ENCODE data around the gene EIF4G2.
A peak's percentile ranks its signal among the peaks of the same experiment; 100 is the strongest.

EIF4G2 gene

DNA sequence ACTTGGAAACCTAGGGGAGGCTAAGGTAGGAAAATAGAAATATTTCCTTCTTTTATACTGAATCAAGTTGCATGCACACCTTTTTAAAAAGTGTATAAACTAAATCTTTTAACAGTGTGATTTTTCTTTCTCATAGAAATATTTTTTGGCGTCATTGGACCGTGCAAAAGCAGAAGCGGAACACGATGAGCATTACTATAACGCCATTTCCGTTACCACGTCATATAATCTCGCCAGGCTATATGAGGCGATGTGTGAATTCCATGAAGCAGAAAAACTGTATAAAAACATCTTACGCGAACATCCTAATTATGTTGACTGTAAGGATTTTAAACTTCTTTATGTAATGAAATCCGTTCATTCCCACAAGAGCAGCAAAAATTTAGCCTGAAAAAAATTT is 44.3 kb downstream of the EIF4G2 start:
- no peak for DNase-seq (ENCODE audit: low read depth in 2 of 2)
- TF ChIP-seq, protein P1, sequence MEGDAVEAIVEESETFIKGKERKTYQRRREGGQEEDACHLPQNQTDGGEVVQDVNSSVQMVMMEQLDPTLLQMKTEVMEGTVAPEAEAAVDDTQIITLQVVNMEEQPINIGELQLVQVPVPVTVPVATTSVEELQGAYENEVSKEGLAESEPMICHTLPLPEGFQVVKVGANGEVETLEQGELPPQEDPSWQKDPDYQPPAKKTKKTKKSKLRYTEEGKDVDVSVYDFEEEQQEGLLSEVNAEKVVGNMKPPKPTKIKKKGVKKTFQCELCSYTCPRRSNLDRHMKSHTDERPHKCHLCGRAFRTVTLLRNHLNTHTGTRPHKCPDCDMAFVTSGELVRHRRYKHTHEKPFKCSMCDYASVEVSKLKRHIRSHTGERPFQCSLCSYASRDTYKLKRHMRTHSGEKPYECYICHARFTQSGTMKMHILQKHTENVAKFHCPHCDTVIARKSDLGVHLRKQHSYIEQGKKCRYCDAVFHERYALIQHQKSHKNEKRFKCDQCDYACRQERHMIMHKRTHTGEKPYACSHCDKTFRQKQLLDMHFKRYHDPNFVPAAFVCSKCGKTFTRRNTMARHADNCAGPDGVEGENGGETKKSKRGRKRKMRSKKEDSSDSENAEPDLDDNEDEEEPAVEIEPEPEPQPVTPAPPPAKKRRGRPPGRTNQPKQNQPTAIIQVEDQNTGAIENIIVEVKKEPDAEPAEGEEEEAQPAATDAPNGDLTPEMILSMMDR (IDR thresholded peaks at IDR 0.05; ENCODE audit: low read depth, low read length), result no peak
- no peak overlapping the region for H3K4me3 ChIP-seq (replicated peaks in 1 of 2; ENCODE audit: low read depth in 2 of 2, low read length in 2 of 2)

DNA sequence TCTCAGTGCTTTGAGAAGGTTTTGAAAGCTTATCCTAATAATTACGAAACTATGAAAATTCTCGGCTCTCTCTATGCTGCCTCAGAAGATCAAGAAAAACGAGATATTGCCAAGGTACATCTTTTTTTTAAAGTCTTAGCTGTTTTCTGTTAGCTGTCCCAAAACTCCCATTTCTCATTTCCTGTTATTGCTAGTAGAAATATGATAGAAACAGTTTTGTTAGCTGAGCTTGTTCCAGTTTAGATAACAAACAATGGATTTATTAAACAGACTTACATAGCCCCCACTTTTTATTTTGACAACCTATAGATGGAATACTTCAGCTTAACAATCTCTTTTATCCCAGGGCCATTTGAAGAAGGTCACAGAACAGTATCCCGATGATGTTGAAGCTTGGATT is 45.0 kb downstream of the EIF4G2 start:
- peak in 1 of 2 donors; percentile 27 for DNase-seq (ENCODE audit: low read depth in 2 of 2)
- TF ChIP-seq, protein P1 (IDR thresholded peaks at IDR 0.05; ENCODE audit: low read depth, low read length), result no peak
- H3K4me3 ChIP-seq (replicated peaks in 1 of 2; ENCODE audit: low read depth in 2 of 2, low read length in 2 of 2), result no peak overlapping the region

DNA sequence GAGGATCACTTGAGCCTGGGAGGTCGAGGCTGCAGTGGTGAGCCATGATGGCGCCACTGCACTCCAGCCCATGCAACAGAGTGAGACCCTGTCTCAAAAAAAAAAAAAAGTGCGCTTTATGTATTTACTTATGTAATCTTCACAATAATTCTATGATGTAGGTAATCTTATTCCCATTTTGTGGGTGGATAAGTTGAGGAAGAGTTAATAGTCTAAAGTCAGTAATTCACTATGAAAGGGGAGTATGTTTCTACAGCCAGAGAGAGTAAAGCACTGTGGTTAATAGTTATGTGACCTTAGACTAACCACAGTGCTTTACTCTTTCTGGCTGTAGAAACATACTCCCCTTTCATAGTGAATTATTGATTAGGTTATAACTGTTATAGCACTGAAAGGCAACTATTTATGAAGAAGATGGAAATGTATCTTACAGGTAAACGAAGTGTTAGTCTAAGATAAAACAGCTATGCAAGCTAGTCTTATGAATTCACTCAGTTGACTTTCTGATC is 45.8 kb downstream of the EIF4G2 start:
- DNase-seq (ENCODE audit: low read depth in 2 of 2), result no peak
- TF ChIP-seq, protein P1 (IDR thresholded peaks at IDR 0.05; ENCODE audit: low read depth, low read length), result no peak
- H3K4me3 ChIP-seq (replicated peaks in 1 of 2; ENCODE audit: low read depth in 2 of 2, low read length in 2 of 2), result no peak overlapping the region

DNA sequence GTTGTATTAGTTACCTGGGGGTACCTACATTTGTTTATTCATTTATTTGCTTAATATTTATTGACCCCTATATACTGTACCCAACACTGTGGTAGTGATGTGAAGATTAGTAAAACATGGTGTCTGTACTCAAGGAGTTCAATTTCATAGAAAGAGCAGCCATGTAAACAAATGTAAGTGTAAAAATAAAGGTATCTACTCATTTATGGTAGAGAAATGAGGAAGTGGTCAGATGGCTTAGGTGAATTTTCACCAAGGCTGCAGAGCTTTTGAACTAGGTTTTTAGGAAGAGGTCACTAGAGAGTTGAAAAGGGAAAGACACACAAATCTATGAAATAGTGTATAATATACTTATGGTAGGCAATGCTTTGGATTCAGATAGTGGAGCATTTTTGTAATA is 46.5 kb downstream of the EIF4G2 start:
- H3K4me3 ChIP-seq (replicated peaks in 1 of 2; ENCODE audit: low read depth in 2 of 2, low read length in 2 of 2), result no peak overlapping the region
- no peak for DNase-seq (ENCODE audit: low read depth in 2 of 2)
- TF ChIP-seq, protein P1 (IDR thresholded peaks at IDR 0.05; ENCODE audit: low read depth, low read length), result no peak

DNA sequence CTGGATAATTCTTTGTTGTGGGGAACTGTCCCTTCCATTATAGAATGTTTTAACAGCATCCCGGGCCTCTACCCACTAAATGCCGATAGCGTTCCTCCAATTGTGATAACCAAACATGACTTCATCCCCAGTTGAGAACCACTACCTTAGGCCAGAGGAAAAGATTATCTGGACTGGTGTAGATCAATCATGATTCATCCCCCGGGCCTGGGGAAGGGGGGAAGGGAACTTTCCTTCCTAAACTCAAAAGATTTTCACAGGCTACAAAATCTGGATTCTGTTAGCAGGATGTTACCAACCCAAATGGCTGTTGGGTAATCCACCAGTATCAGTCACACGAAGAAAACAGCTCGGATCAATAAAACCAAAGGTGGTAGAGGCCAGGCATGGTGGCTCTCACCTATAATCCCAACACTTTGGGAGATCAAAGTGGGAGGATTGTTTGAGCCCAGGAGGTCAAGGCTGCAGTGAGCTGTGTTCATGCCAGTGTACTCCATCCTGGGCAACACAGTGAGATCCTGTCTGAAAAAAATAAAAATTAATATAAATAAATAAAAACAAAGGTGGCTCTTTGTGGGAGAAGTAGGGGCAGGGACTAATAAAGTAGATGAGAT is 47.5 kb downstream of the EIF4G2 start:
- DNase-seq (ENCODE audit: low read depth in 2 of 2), result no peak
- no peak overlapping the region for H3K4me3 ChIP-seq (replicated peaks in 1 of 2; ENCODE audit: low read depth in 2 of 2, low read length in 2 of 2)
- TF ChIP-seq, protein P1 (IDR thresholded peaks at IDR 0.05; ENCODE audit: low read depth, low read length), result no peak

DNA sequence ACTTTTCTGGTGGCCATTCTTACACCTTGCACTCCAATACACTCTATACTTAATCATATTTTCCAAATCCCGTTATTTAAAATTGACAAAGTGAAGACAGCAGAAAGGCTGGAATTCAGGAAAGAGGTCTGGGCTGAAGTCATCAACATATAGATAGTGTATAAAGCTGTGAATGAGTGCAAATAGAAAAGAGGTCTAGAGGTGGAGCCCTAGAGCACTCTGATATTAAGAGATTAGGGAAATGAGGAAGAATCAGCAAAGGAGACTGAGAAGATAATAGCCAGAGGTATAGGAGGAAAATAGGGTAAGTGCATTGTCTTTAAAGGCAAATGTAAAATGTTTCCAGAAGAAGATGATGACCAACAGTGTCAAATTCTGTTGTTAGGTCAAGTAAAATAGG is 49.8 kb downstream of the EIF4G2 start:
- DNase-seq (ENCODE audit: low read depth in 2 of 2), result no peak
- TF ChIP-seq, protein P1 (IDR thresholded peaks at IDR 0.05; ENCODE audit: low read depth, low read length), result peak; percentile 18
- no peak overlapping the region for H3K4me3 ChIP-seq (replicated peaks in 1 of 2; ENCODE audit: low read depth in 2 of 2, low read length in 2 of 2)

DNA sequence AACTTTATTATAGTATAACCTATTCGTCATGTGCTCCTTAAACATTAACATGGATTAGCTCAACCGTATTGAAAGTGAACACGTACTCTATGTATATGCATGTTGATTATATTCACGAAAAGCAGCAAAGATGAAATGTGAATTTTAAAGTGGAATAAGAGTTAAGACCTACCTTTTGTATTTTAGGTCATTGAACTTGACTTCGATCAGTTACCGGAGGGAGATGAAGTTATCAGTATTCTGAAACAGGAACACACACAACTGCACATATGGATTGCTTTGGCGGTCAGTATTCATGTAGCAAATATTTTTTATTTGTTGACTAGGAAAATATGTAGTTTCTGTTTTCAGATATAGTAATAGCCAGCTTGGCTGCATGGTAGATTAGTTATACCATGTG is 56.2 kb downstream of the EIF4G2 start:
- TF ChIP-seq, protein P1 (IDR thresholded peaks at IDR 0.05; ENCODE audit: low read depth, low read length), result no peak
- DNase-seq (ENCODE audit: low read depth in 2 of 2), result no peak
- H3K4me3 ChIP-seq (replicated peaks in 1 of 2; ENCODE audit: low read depth in 2 of 2, low read length in 2 of 2), result peak overlapping the region in 1 of 2 donors; percentile 93

All from cardiac fibroblast (primary cell).